Activated CD8-positive, alpha-beta memory T cell treated with anti-CD3 and anti-CD28 coated beads for 4 hours (primary cell): ENCODE results near the gene FAM193B.
"Not testable (repeated sequence)": the region's sequence is repeated elsewhere in the genome, so short reads cannot be mapped to it uniquely, and the experiment has no call there.

Experiments
- DNase-seq, 2 donors: peaks; one replicate each; pipeline ENCODE4 v3.0.0-alpha.2; 2020; ENCODE audit warnings: low read depth in 2 of 2

Gene FAM193B

DNA sequence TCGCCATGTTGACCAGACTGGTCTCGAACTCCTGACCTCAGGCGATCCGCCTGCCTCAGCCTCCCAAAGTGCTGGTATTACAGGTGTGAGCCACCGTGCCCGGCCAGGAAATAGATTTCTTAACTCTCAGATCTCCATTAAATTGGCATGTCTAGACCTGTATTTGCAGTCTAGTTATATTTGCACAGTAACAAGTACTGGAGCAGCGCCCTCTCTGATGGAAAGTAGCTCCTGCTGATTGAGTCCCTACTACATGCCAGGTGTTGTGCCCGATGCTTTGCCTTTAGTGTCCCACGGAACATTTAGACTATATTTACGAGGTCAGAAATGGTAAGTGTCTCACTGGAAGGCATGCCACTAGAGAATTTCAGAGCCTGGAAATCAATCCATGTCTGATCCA is 21.8 kb upstream of the FAM193B start:
- DNase-seq, result no peak

DNA sequence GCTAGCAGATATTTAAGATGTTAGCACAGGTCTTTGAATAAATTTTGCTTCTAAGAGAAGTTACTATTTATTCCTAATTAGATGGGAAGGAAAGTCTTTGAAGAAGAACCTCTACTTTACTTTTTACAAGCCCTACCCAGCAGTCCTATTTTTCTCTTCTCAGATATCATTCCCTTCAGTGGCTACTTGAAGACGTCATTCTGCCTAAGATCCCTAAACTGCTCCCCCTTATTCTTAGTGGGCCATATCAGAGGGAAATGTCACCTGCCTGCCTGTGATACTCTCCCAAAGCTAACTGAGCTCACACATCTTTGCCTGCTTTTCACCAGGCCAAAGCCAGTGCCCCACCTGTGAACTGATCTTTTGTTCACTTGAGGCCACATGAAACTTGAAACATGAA is 21.1 kb upstream of the FAM193B start:
- no peak for DNase-seq

DNA sequence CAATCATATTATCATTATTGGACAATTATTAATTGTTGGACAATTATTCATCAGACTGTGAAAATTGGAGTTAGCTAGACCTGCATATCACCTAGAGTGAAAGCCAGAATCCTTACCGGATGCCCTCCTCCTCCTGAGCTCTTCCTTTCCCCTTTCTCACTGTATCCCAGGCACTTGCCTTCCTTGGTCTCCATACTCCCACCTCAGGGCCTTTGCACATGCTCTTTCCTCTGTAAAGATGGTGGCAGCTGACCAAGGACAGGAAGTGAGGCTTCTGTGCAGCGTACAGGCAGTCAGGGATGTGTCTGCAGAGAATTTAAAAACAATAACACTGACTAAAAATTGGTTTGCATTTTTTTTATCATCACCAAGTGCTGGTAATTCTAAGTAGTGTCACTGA is 15.5 kb upstream of the FAM193B start:
- no peak for DNase-seq

DNA sequence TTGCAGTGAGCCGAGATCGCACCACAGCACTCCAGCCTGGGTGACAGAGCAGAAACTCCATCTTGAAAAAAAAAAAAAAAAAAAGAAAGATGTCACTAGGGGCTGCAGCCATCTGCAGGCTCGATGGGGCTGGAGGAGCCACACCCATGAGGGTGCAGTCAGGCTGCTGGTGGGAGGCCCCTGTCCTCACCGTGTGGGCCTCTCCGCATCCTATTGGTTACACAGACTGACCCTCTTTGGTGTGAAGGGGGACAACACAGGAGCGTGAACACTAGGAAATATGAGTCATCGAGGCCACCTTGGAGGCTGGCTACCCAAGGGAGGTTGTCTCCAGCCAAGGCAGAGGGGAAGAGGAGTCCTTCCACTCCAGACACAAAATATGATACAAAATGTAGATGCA is 14.0 kb upstream of the FAM193B start:
- no peak for DNase-seq

DNA sequence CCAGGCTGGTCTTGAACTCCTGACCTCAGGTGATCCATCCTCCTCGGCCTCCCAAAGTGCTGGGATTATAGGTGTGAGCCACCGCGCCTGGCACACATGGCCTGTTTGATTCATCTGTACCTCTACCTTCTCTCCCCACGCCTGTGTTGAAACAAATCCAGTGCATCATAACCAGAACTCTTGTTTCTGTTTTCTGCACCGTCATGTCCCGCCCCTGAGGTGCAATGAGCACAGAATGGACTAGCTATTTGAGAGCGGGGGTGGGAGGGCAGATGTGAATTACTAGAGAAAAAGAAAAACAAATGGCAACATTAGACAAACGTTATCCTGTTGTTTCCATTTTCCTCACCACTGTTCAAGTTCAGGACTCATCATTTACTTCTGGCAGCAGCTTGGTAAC is 10.7 kb upstream of the FAM193B start:
- no peak for DNase-seq

DNA sequence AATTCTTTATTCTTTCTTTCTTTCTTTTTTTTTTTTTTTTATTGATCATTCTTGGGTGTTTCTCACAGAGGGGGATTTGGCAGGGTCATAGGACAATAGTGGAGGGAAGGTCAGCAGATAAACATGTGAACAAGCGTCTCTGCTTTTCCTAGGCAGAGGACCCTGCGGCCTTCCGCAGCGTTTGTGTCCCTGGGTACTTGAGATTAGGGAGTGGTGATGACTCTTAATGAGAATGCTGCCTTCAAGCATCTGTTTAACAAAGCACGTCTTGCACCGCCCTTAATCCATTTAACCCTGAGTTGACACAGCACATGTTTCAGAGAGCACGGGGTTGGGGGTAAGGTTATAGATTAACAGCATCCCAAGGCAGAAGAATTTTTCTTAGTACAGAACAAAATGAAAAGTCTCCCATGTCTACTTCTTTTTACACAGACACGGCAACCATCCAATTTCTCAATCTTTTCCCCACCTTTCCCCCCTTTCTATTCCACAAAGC is 5.1 kb upstream of the FAM193B start:
- not testable (repeated sequence) for DNase-seq

DNA sequence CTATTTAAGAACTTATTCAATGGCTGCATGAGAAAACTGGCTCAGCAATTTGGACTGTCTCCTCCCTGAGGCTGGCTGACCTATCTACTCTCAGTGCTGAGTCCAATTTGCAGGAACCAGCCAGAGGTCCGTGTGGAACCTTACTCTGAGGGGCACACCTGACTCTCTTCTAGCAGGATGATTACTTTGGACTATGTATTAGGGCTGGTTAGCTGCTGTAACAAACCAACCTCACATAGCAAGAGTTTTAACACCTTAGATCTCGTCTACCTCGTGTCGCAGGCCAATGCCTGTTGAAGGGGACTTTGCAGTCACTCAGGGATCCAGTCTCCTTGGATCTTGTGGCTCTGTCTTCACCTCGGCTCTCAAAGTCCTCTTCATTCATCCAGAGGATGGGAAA is 3.4 kb upstream of the FAM193B start:
- no peak for DNase-seq

DNA sequence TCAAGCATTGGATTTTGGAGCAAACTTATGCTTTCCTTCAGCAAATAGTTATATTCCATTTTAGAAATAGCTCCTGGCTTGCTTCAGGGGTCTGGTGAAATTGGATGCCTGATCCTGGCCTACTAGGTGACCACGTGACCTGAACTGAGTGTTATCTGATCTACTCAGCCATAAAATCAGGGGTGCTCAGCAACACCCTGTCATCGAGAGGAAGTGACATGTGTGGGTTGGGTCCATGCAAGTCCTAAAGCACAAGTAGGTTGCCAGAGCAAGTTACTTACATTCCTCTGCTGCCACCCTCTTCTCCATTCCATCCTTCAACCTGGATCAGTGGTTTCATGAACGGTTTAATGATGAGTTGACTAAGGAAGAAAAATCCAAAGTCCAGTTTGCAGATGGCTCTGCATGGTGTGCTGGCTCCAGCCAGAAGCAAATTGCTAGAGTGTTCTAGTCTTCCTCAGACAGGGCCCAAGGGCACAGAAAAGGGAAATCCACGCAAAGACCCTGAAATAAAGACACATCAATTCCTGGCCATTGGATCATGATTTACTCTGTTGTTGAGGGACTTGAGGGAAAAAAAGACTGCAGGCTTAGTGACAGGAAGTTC is 2.8 kb upstream of the FAM193B start:
- no peak for DNase-seq

DNA sequence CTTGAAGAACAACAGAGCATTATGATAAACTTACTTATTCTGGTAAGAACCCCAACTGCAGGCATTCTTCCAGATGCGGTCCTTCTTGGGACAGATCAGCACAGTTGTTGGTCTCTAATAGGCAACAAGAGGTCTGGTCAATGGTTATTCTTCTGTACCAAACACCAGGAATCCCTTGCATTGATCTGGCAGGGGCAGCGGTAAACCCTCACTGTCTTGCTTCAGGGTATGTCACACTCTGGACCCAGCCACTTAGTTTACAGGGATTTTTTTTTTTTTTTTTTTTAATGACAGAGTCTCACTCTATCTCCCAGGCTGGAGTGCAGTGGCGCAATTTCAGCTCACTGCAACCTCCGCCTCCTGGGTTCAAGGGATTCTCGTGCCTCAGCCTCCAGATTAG is 1.3 kb upstream of the FAM193B start:
- DNase-seq, result no peak

DNA sequence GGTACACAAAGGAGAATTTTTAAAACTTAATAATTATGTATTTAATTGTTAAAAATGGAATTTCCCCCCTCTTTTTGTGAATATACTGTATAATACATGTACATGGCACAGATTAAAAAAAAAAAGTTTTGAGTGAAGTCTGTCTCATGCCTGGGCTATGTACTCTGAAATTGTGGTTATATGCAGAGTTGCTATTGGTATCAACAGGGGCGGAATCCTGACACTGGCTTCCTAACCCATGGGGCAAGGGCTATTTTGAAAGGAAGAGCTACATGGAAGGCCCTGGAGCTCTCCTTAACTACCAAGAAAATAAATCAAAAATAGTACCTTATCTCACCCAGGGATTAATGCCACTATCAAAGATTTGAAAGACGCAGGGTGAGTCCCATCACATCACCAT is 865 bp upstream of the FAM193B start:
- no peak for DNase-seq

DNA sequence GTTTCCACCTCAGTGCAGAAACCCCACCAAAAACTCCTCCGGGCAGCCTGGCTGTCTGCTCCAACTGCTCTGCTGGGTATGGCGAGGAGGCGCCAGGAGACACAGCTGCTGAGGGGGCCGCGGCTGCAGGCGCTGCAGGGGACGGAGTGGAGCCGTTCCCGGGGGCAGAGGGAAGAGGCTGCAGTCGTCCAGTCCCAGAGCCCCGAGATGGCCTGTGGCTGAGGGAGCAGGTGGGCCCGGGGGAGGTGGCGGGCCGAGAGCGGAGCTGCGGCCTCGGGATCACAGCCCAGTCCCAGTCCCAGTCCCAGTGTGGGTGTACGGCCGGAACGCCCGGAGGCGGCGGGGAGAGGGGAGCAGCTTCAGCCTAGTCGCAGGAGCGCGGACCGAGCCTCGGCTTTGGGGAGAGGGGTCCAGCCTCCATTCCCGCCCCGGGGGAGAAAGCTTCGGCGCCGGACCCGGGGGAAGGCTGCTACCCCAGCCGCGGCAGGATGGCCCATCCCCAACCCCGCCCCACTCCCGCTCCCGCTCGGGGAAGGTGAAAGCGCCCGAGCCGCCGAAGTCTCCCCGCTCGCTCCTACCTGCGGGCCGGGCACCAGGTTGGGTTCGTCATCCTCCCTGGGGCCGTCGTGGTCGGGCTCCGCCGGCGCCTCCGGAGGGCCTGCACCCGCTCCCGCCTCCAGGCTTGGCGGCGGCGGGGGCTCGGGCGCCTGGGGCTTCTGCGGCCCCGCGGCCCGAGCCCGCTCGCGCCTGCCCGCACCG is 513 bp downstream of the FAM193B start:
- peak in 1 of 2 donors; percentile 17 for DNase-seq

DNA sequence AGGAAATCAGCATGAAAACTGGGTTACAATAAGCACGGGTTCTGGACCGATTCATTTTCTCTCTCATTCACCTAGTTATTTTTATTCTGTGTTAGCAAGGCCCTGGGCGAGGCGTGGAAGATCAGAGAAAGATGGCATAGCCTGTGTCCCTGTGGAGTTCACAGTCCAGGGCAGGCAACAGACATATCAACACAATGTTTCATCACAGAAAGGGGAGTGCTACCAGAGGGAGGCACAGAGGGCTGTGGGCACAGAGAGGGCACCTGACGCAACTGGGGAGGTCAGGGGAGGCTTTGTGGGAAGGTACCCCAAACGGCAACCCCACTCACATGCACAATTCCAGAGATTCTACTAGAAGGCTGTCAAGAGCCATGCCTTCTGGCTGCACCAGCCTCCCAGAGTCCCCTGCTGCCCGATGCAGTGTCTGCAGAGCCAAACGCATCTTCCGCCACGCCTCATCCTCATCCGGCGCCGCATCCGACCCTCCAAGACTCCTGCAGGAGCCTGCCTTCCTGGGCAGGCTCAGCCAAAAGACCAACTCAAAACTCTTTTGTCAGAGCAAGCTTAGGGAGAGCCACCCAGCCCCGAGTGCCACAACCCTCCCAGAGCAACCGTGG is 1.4 kb downstream of the FAM193B start:
- no peak for DNase-seq

DNA sequence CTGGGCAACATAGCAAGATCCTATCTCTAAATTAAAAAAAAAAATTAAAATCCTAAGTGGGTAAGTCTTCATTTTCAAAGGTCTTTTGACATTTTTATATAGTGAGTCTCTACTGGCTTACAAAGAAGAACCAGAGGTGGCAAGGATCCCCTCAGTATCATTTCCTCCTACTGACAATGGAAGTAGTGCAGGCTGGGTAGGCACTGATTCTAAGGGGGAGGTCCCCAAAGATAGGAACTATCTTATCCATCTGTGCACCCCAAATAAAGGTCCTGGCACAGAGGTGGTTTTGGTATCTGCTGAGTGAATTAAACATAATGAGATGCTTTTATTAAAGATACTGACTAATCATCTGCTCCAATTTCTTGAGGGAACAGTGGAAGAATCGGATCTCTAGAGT is 4.2 kb downstream of the FAM193B start:
- DNase-seq, result no peak

DNA sequence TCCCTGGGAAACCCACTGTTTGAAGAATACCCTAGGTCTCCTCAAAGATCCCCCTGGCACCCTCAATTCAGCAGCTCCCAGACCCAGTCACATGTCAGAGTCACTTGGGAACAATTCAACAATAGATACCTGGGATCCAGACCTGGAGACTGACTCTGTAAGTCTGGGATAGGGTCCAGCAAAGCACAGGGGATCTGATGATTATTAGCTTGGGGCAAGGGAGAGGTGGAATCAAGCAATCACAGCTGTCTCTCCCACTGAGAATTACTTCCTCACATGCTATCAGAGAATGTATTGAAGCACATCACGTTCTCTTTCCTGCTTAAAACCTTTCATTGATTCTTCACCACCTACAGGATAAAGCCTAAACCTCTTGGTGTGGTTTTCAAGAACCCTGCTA is 5.9 kb downstream of the FAM193B start:
- no peak for DNase-seq

DNA sequence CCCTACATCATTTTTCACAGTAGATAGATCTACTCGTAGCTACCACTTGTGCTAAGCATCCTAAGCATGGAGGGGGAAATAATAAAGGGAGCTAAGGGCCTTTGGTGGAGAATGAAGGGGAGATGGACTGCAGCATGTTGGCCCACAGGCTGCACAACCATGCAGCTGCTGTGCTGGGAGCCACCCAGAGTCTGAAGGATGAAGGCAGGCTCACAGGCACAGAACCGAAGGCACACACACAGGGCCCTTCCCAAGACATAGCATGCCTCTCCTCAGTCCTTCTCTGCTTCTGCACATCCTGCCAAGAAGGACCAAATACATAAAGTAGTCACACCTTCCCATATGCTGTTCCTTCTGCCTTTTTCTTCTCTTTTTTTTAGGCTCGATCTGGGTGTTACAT is 6.6 kb downstream of the FAM193B start:
- DNase-seq, result no peak

DNA sequence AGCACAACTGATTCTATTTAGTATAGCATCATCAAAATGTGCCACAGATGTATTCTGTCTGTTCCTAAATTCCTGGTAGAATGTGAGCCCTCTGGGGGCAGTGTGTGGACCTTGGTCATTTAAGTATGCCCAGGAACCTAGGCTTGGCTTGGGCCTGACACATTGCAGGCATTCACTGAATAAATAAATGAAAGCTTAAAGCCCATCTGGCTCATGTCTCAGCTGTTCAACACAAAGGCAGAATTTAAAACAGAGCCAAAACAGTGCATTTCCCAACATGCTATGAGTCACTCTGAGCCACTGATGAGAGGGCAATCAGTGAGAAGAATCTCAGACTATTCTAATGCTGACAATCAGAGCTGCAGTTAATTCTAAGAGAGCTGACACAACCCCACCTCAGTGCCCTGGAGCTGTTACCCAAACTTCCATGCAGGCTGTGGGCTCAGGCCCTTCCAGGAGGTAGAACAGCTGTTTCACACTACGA is 8.1 kb downstream of the FAM193B start:
- no peak for DNase-seq

DNA sequence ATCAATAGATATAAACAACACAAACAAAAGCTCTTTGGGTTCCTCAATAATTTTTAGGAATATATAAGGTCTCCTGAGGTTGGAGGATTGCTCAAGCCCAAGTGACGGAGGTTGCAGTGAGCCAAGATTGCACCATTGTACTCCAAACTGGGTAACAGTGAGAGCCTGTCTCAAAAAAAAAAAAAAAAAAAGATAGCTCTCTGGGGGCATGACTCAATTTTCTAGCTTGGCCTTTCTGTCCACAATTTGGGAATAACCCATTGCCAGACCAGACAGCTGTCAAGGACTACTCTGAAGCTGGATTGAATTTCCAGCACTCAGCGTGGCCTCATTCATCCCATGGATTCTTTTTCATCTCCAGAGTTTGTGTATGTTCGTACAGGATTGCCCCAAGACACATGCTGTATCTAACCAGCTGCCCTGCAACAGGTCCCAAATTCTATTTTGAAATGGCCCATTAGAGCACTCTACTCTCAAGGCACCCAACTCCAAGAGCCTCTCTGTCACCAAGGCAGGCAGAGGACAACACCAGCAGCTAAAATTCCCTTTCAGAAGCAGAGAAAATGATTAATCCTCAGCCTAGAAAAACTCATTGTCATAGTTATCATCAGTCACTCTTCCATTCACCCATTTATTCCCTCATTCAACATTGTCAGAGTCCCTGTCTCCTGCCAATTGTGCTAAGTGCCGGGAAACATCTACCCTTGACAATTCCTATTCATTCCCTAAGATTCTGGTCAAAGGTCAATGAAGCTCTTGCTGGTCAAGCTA is 8.7 kb downstream of the FAM193B start:
- no peak for DNase-seq

DNA sequence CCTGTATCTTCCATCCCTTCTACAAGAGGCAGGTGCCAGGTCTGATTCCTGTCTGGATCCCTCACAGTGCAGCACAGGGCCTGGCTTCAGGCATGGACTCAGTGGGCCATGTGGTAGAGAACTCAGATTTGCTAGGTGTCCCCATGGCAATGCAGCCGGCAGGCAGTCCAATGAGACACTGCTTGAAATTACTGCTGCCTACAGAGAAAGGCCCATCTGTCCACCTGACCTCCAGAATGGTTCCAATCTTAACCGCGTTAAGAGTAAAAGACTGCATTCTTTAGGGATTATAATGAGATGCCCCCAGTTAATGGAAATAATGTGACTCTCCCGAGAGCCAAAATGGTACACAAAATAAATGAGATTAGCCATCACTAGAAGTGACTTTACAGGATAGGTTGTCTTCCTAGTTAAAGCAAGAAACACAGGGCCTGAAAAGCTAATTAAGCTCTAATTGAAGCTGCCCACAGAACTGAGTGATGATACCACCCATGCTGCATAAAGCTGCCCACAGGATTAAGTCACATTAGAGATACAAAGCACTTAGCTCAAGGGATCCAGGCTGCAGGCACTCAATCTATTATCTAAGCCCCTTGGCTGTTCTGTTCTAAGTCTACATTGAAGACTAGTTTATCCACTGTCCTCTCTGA is 11.4 kb downstream of the FAM193B start:
- DNase-seq, result no peak

DNA sequence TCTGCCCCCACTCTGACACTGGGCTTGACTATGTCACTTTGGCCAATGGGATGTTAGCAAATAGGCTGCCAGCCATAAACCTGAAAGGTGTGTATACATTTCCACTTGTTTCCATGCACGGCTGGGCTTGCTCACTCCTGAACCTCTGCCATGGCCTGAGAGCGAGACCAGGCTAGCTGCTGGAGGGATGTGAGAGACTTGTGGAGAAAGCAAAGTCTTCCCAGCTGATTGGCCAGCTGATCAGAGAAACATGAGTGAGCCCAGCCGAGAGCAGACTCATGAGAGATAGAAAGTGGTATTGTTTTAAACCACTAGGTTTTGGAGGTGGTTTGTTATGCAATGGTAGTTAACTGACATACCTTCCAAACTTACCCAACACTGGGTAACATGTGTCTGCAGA is 13.9 kb downstream of the FAM193B start:
- DNase-seq, result no peak

DNA sequence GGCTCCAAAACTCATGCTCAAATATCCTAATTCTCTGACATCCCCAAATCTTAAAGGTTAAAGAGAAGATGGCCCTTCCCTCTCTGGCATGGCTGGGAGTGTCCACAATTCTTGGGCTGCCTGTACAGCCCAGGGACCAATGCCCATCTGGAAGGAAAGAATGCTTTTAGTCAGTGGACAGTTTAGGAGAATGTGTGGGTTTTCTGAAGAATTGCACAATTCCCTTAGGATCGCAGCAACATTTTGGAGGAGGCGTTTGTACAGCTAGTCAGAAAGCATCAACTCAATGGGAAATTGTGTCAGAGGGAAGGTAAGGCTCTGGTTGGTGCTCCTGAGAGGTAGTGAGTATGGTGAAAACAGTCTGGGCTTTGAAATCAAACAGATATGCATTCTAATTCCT is 15.0 kb downstream of the FAM193B start:
- DNase-seq, result no peak

DNA sequence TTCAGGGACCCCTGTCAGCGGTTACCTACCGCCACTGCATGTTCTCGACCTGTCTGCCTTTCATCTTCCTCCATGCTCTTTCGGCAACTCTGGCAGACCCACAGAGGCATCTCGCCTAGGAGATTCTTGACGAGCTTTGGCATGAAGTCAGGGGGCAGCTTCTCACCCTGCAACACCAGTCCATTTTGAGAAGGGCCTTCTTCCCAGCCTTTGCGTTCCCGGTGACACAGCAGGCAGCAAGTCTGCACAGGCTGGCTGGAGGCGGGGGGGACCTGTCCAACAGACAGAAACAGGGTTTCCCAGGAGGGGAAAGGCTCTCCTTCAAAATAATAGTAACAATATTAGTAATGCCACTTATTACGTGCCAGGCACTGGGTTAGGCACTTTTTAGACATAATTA is 15.5 kb downstream of the FAM193B start:
- no peak for DNase-seq
